HCT116 (cell line): ENCODE measurements around the gene SCYL2. TPM values are rescaled to one million over a fixed set of nuclear protein-coding genes. Genes with fewer than 3 reads are reported as not detected.

Experiments
- ATAC-seq: fragments of 200-7000 bp; cut with Tn5 transposase; 2 replicates; pipeline ENCODE4 v1.9.1; 2020; ENCODE audit warnings: mild to moderate bottlenecking, moderate library complexity
- BruUV-seq: library from RNA; stranded (reverse); fragments of 400-500 nt; replicated peaks from 2 replicates; lab custom pipeline; 2021; lab: Mats Ljungman, UMichigan
- CTCF ChIA-PET: fragments of 300-600 bp; sonication (Branson Sonifier 250); formaldehyde crosslinking; loops from one replicate; lab custom pipeline; 2021; ENCODE audit warnings: antibody characterized with exemption; lab: Charles Lee
- POLR2A ChIA-PET: fragments of 300-600, 350-600 bp; sonication (Branson Sonifier 250); formaldehyde crosslinking; loops from one replicate; lab custom pipeline; 2021; ENCODE audit warnings: antibody characterized with exemption; lab: Charles Lee
- RAD21 ChIA-PET, 2 experiments: fragments of 300-600 bp; sonication (Branson Sonifier 250); formaldehyde crosslinking; loops; one replicate each; lab custom pipeline; 2023; ENCODE audit warnings: low total read pairs in 2 of 2; ENCODE audit not compliant: uncharacterized antibody in 2 of 2, unreplicated experiment in 2 of 2, low non-redundant PET in 1 of 2; lab: Charles Lee
- DNase-seq: peaks from one replicate; pipeline ENCODE4 v3.0.0-alpha.2; 2010; ENCODE audit warnings: low read depth, low spot score
- H2AFZ ChIP-seq: fragments of 200-600 bp; shearing (Covaris generic), sonication (generic); 2 replicates; pipeline ENCODE4 v1.6.1; 2017; ENCODE audit warnings: low read depth, mixed run types, mixed read lengths, antibody characterized with exemption, low read length; ENCODE audit not compliant: poor library complexity, severe bottlenecking
- H3K27ac ChIP-seq: 2 replicates; pipeline ENCODE4 v1.5.1; 2012; ENCODE audit warnings: low read depth, low read length
- H3K27me3 ChIP-seq: fragments of 200-600 bp; sonication (generic); 2 replicates; pipeline ENCODE4 v1.6.1; 2016; ENCODE audit warnings: mixed run types, low read length, mixed read lengths; ENCODE audit not compliant: insufficient read depth
- H3K36me3 ChIP-seq, 2 experiments: fragments of 200-500 bp in 1 of 2; fragments of 200-600 bp in 1 of 2; sonication (Bioruptor generic) in 1 of 2; sonication (generic) in 1 of 2; 2 replicates each; pipeline versions ENCODE4 v1.5.1 to v1.6.1; 2014 to 2016; ENCODE audit warnings: low read length in 2 of 2, inconsistent platforms in 1 of 2, mixed read lengths in 1 of 2, mixed run types in 1 of 2; ENCODE audit not compliant: insufficient read depth in 2 of 2, control insufficient read depth in 1 of 2
- H3K4me1 ChIP-seq, 2 experiments: fragments of 200-600 bp in 1 of 2; sonication (generic) in 1 of 2; 2 replicates each; pipeline versions ENCODE4 v1.5.1 to v1.6.1; 2012 to 2017; ENCODE audit warnings: low read length in 2 of 2, inconsistent platforms in 1 of 2, mild to moderate bottlenecking in 1 of 2, mixed read lengths in 1 of 2, mixed run types in 1 of 2, moderate library complexity in 1 of 2; ENCODE audit not compliant: insufficient read depth in 2 of 2, control insufficient read depth in 1 of 2
- H3K4me2 ChIP-seq: fragments of 200-600 bp; sonication (generic); 2 replicates; pipeline ENCODE4 v1.6.1; 2017; ENCODE audit warnings: mixed run types, low read length, mixed read lengths
- H3K4me3 ChIP-seq, 2 experiments: fragments of 200-600 bp in 1 of 2; sonication (generic) in 1 of 2; replicated peaks in 1 of 2; 2 replicates each; pipeline ENCODE4 v1.5.1; 2011 to 2016; ENCODE audit warnings: low read length in 2 of 2, control low read depth in 1 of 2, low read depth in 1 of 2, mild to moderate bottlenecking in 1 of 2, mixed read lengths in 1 of 2, mixed run types in 1 of 2
- H3K79me2 ChIP-seq: fragments of 200-600 bp; sonication (generic); 2 replicates; pipeline ENCODE4 v1.6.1; 2017; ENCODE audit warnings: mild to moderate bottlenecking, mixed run types, low read length, moderate library complexity, mixed read lengths; ENCODE audit not compliant: insufficient read depth
- H3K9ac ChIP-seq: fragments of 200-600 bp; sonication (generic); 2 replicates; pipeline ENCODE4 v1.6.1; 2016; ENCODE audit warnings: low read length, mixed read lengths
- H3K9me2 ChIP-seq: fragments of 200-600 bp; sonication (generic), shearing (Covaris generic); 2 replicates; pipeline ENCODE4 v1.6.1; 2017; ENCODE audit warnings: mixed run types, mild to moderate bottlenecking, moderate library complexity; ENCODE audit not compliant: insufficient read depth
- H3K9me3 ChIP-seq, 2 experiments: fragments of 200-500 bp in 1 of 2; fragments of 200-600 bp in 1 of 2; sonication (Bioruptor generic) in 1 of 2; sonication (generic) in 1 of 2; 2 replicates each; pipeline ENCODE4 v1.6.1; 2014 to 2017; ENCODE audit warnings: low read length in 2 of 2, mixed read lengths in 2 of 2, inconsistent platforms in 1 of 2, low read depth in 1 of 2, mild to moderate bottlenecking in 1 of 2, mixed run types in 1 of 2, moderate library complexity in 1 of 2; ENCODE audit not compliant: control insufficient read depth in 1 of 2, insufficient read depth in 1 of 2
- H4K20me1 ChIP-seq: fragments of 200-600 bp; sonication (generic), shearing (Covaris generic); 2 replicates; pipeline ENCODE4 v1.6.1; 2017; ENCODE audit warnings: mixed run types, mild to moderate bottlenecking, moderate library complexity; ENCODE audit not compliant: insufficient read depth
- ELF1 ChIP-seq: IDR thresholded peaks from 2 replicates; pipeline ENCODE4 v1.6.1; 2012; ENCODE audit warnings: low read depth, borderline replicate concordance
- FOSL1 ChIP-seq: IDR thresholded peaks from 2 replicates; pipeline ENCODE4 v1.6.1; 2012; ENCODE audit warnings: low read depth
- JUND ChIP-seq: IDR thresholded peaks from 2 replicates; pipeline ENCODE4 v1.6.1; 2012
- POLR2AphosphoS5 ChIP-seq: IDR thresholded peaks from 2 replicates; pipeline ENCODE4 v1.6.1; 2011; ENCODE audit warnings: mild to moderate bottlenecking, low read depth, low read length, moderate library complexity
- YY1 ChIP-seq: IDR thresholded peaks from 2 replicates; pipeline ENCODE4 v1.6.1; 2011; ENCODE audit warnings: low read length, low read depth, moderate library complexity, mild to moderate bottlenecking; ENCODE audit not compliant: insufficient replicate concordance; ENCODE audit errors: extremely low read depth
- ZBTB33 ChIP-seq: IDR thresholded peaks from 2 replicates; pipeline ENCODE4 v1.6.1; 2011; ENCODE audit warnings: mild to moderate bottlenecking, low read length, moderate library complexity; ENCODE audit not compliant: insufficient replicate concordance; ENCODE audit errors: extremely low read depth
- ZFX ChIP-seq: fragments of 450-650 bp; IDR thresholded peaks from 2 replicates; pipeline ENCODE4 v1.6.1; 2017
- intact Hi-C: fragments of 100-400 bp; cut with micrococcal nuclease; formaldehyde crosslinking; loops from 2 replicates; pipeline ENCODE4 v1.10.0; 2022
- total RNA-seq: library from RNA; stranded (reverse); gene quantifications from one replicate; pipeline ENCODE4 v1.2.1, GENCODE V29; 2021; ENCODE audit not compliant: unreplicated experiment

The SCYL2 gene
- total RNA-seq, 1 experiment from 2014 or later: 31.7 TPM

GRCh38 chr12:100331871-100332270 lies 64.9 kb downstream of the SCYL2 start:
- Histone ChIP-seq H3K4me3 (no peak overlapping the region), H4K20me1 (no peaks in the 10 kb centered on the region), H3K4me2 (no peak overlapping the region), H3K27ac (no peak overlapping the region), H3K27me3 (no peaks in the 10 kb centered on the region), H3K9me3 (no peaks in the 10 kb centered on the region), H3K9ac (no peak overlapping the region), H3K4me1 (no peaks in the 10 kb centered on the region), H3K36me3 (peaks cover 0 to 6% of the 10 kb centered on the region in 2 experiments; a peak in 1 of 4 replicates), H3K79me2 (no peaks in the 10 kb centered on the region), H2AFZ (no peak overlapping the region), H3K9me2 (no peaks in the 10 kb centered on the region)
- POLR2A ChIA-PET: no interaction called here
- ATAC-seq (no peak), DNase-seq (no peak)
- no TSS peak for BruUV-seq
- no peak for TF ChIP-seq POLR2AphosphoS5
- CTCF ChIA-PET: no interaction called here
- RAD21 ChIA-PET: no interaction called here
- intact Hi-C loops: no loop called here

- H3K9me2 ChIP-seq: no peaks in the 10 kb centered on the region
- POLR2A ChIA-PET: no interaction called here
- no peak for DNase-seq
- peaks cover 0 to 6% of the 10 kb centered on the region in 2 experiments; a peak in 2 of 4 replicates for H3K36me3 ChIP-seq
- H3K9ac ChIP-seq: no peak overlapping the region
- no peaks in the 10 kb centered on the region for H3K79me2 ChIP-seq
- intact Hi-C loops: no loop called here
- CTCF ChIA-PET: no interaction called here
- H2AFZ ChIP-seq: no peak overlapping the region
- no peak overlapping the region for H3K4me3 ChIP-seq
- H3K4me2 ChIP-seq: no peak overlapping the region
- no peak overlapping the region for H3K27ac ChIP-seq
- BruUV-seq: no TSS peak
- H3K9me3 ChIP-seq: no peaks in the 10 kb centered on the region
- H3K4me1 ChIP-seq: no peaks in the 10 kb centered on the region
- H3K27me3 ChIP-seq: no peaks in the 10 kb centered on the region
- ATAC-seq: no peak
- TF ChIP-seq YY1: no peak
- no peak for TF ChIP-seq ZFX
- no peak for TF ChIP-seq ZBTB33
- no peak for TF ChIP-seq FOSL1
- TF ChIP-seq ELF1: no peak
- TF ChIP-seq JUND: no peak
- TF ChIP-seq POLR2AphosphoS5: no peak
- RAD21 ChIA-PET: no interaction called here
- H4K20me1 ChIP-seq: no peaks in the 10 kb centered on the region
These were observed 65.9 kb downstream of the SCYL2 start for GRCh38 chr12:100332852-100333251.
